ENCODE data around the gene SGF29.
"Not testable (repeated sequence)": the region's sequence is repeated elsewhere in the genome, so short reads cannot be mapped to it uniquely, and the experiment has no call there.

The SGF29 gene

DNA sequence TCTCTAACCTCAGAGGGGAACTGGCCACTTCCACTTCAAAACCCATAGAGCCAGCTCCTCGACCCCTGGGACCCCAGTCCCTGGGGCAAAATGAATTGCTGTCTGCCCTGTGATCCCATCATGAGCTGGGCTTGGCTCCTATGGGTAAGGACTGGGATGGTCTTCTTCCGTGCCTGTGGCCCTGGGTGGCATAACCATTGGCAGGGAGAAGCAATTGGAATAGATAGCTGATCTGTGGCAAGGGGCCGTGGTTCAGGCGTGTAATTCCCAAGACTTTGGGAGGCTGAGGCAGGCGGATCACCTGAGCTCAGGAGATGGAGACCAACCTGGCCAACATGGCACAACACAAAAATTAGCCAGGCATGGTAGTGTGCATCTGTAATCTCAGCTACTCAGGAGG lies 38.8 kb downstream of the SGF29 start:
- Histone ChIP-seq H3K9ac (ENCODE audit: low read depth, low read length) (no peak overlapping the region), H3K4me1 (ENCODE audit: control insufficient read depth, insufficient read depth, low read length) (no peaks in the 10 kb centered on the region), H3K36me3 (ENCODE audit: control insufficient read depth, insufficient read depth, low read length) (peaks cover 13% of the 10 kb centered on the region), H3K27me3 (ENCODE audit: control insufficient read depth, insufficient read depth, low read length) (no peaks in the 10 kb centered on the region), H3K9me3 (ENCODE audit: control insufficient read depth, insufficient read depth, low read length) (no peaks in the 10 kb centered on the region), H3K4me3 (ENCODE audit: low read depth, low read length) (no peak overlapping the region)

DNA sequence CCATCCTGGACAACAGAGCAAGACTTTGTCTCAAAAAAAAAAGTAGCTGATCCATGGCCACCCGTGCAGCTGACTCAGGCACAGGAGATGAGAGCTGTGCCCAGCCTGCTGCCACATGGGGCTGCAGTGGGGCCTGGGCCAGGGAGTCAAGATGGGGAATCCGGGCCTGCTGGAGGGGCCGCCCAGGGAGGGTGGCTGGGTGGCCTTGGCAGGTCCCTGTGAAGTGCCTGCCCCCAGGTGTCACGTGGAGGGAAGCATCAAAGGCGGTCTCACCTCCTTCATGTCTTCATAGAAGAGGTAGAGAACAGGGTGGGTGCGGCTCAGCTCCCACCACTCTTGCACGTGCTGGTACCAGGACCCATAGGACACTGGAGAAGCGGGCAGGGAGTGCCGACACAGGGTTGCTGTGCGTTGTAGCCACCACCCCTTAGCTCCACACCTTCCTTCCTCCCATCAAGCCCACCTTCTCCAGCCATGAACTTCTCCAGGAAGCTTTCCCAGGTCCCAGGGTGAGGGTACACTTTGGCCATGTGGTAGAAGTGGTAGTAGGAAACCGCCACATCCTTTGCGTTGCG lies 39.3 kb downstream of the SGF29 start:
- peaks cover 13% of the 10 kb centered on the region for H3K36me3 ChIP-seq (ENCODE audit: control insufficient read depth, insufficient read depth, low read length)
- no peak overlapping the region for H3K4me3 ChIP-seq (ENCODE audit: low read depth, low read length)
- H3K27me3 ChIP-seq (ENCODE audit: control insufficient read depth, insufficient read depth, low read length), result no peaks in the 10 kb centered on the region
- H3K9me3 ChIP-seq (ENCODE audit: control insufficient read depth, insufficient read depth, low read length), result no peaks in the 10 kb centered on the region
- H3K9ac ChIP-seq (ENCODE audit: low read depth, low read length), result no peak overlapping the region
- no peaks in the 10 kb centered on the region for H3K4me1 ChIP-seq (ENCODE audit: control insufficient read depth, insufficient read depth, low read length)

DNA sequence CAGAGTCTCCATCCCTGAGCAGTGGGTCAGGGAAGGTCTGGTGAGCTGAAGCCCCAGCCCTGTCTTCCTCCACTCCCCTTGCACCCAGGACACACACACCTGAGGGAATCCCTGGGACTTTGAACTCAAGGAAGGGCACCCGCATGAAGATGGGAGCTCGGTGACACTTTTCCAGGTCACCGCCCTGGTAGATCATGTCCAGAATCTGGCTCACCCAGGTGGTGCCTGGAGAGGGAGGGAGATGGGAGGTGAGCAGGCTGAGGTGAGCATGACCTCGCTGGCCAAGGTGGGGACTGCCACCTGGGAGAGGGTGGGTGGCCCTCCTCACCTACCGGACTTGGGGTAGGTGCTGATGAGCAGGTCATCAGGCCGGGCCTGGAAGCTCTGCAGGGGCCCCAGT lies 41.7 kb downstream of the SGF29 start:
- not testable (repeated sequence) for H3K36me3 ChIP-seq (ENCODE audit: control insufficient read depth, insufficient read depth, low read length); H3K27me3 ChIP-seq (ENCODE audit: control insufficient read depth, insufficient read depth, low read length); H3K4me3 ChIP-seq (ENCODE audit: low read depth, low read length); H3K9me3 ChIP-seq (ENCODE audit: control insufficient read depth, insufficient read depth, low read length); H3K9ac ChIP-seq (ENCODE audit: low read depth, low read length); H3K4me1 ChIP-seq (ENCODE audit: control insufficient read depth, insufficient read depth, low read length)

DNA sequence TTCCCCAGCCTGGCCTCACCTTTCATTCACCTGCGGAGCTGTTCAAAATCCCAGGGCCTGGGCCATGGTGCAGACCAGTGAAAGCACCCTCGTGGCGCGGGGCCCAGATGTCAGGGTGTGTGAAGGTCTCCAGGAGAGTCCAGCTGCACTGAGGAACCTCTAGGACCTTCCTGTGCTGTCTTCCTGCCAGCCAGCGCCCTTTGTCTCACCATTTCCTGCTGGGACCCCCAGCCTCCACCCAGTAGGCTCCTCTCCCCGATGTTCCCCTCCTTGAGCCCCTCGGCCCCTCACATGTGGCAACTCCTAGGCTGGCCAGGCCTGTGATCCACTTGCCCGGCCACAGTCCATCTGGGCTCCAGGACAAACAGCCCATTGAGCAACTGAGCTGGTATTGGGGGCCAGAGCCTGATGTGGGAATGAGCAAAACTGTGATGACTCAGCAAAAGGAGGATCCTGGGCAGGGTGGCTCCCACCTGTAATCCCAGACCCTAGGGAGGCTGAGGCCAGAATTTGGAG lies 42.5 kb downstream of the SGF29 start:
- no peaks in the 10 kb centered on the region for H3K4me1 ChIP-seq (ENCODE audit: control insufficient read depth, insufficient read depth, low read length)
- no peak overlapping the region for H3K4me3 ChIP-seq (ENCODE audit: low read depth, low read length)
- H3K9ac ChIP-seq (ENCODE audit: low read depth, low read length), result no peak overlapping the region
- peaks cover under 1% of the 10 kb centered on the region for H3K36me3 ChIP-seq (ENCODE audit: control insufficient read depth, insufficient read depth, low read length)
- no peaks in the 10 kb centered on the region for H3K9me3 ChIP-seq (ENCODE audit: control insufficient read depth, insufficient read depth, low read length)
- H3K27me3 ChIP-seq (ENCODE audit: control insufficient read depth, insufficient read depth, low read length), result no peaks in the 10 kb centered on the region

DNA sequence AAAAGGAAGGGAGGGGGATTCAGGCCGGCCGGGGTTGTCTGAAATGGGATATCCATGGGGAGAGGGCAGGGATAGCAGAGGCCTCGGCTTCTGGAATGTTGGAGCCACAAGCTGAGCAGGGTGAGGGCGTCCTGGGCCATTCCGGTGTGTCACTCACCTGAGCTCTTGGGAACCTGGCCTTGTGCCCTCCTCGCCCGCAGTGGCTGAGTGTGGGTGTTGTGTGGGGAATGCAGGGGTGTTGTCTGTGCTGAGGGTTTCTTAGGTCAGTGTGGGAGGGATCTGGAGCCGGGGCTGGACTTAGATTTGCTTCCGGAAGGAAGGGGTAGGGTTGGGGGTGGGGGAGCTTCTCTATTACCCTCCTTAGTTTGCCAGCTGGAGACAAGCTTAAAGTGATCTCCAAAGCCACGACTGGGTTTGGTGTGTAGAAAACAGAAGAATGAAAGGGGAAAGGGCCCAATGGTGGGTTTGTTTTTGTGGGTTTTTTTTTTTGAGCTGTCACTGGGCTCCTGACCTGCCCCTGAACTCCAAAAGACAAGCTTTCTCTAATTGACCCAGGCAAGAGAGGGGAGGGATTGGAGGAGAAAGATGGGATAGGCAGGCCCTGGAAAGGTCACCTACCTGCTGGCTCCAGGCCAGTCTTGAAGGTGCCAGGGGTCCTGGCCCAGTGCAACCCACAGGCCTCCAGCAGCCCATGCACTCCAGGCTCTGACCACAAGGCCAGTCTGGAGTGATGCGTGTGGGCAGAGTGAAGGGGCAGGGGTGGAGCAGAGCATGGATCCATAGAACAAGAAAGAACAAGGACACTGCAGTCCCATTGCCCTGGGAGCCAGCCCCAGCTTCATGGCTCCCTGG lies 43.3 kb downstream of the SGF29 start, which contains the start of gene SULT1A2:
Gene SULT1A2 (minus strand): TSS at position 211 of the 852 bp plus-strand sequence. CDS start 1,120 bp downstream, outside the sequence.
- H3K27me3 ChIP-seq (ENCODE audit: control insufficient read depth, insufficient read depth, low read length), result no peaks in the 10 kb centered on the region
- H3K9ac ChIP-seq (ENCODE audit: low read depth, low read length), result no peak within 1 kb of the TSS
- no peaks in the 10 kb centered on the region for H3K9me3 ChIP-seq (ENCODE audit: control insufficient read depth, insufficient read depth, low read length)
- H3K36me3 ChIP-seq (ENCODE audit: control insufficient read depth, insufficient read depth, low read length), result no peaks in the 10 kb centered on the region
- H3K4me1 ChIP-seq (ENCODE audit: control insufficient read depth, insufficient read depth, low read length), result no peaks in the 10 kb centered on the region
- H3K4me3 ChIP-seq (ENCODE audit: low read depth, low read length), result no peak within 1 kb of the TSS

DNA sequence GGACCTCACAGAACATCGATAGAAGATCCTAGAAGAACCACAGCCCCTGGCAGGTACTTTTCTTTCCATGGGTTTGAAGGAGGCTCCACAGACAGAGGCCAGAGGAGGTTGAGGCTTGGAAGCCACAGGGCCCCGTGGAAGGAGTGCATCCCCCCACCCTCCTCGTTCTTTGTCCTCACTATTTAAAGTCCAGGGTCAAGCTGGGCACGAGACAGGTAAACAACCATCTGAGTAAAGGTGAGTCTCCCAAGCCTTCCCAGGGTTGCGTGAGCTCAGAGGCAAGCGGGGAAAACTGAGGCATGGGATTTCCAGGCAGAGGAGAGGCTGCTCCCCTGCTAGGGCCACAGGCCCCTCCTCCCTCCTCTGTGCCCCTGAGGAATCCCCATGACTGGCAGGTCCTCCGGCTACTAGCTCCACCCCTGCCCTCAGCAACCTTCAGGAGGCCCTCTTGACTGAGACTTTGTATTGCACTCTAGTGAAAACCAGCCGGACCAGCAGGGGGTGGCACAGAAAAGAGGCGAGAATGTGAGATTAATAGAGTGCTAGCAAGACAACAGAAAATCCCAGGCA lies 44.1 kb downstream of the SGF29 start:
- H3K27me3 ChIP-seq (ENCODE audit: control insufficient read depth, insufficient read depth, low read length), result no peaks in the 10 kb centered on the region
- no peaks in the 10 kb centered on the region for H3K36me3 ChIP-seq (ENCODE audit: control insufficient read depth, insufficient read depth, low read length)
- no peak overlapping the region for H3K9ac ChIP-seq (ENCODE audit: low read depth, low read length)
- no peak overlapping the region for H3K4me3 ChIP-seq (ENCODE audit: low read depth, low read length)
- H3K9me3 ChIP-seq (ENCODE audit: control insufficient read depth, insufficient read depth, low read length), result no peaks in the 10 kb centered on the region
- H3K4me1 ChIP-seq (ENCODE audit: control insufficient read depth, insufficient read depth, low read length), result no peaks in the 10 kb centered on the region

DNA sequence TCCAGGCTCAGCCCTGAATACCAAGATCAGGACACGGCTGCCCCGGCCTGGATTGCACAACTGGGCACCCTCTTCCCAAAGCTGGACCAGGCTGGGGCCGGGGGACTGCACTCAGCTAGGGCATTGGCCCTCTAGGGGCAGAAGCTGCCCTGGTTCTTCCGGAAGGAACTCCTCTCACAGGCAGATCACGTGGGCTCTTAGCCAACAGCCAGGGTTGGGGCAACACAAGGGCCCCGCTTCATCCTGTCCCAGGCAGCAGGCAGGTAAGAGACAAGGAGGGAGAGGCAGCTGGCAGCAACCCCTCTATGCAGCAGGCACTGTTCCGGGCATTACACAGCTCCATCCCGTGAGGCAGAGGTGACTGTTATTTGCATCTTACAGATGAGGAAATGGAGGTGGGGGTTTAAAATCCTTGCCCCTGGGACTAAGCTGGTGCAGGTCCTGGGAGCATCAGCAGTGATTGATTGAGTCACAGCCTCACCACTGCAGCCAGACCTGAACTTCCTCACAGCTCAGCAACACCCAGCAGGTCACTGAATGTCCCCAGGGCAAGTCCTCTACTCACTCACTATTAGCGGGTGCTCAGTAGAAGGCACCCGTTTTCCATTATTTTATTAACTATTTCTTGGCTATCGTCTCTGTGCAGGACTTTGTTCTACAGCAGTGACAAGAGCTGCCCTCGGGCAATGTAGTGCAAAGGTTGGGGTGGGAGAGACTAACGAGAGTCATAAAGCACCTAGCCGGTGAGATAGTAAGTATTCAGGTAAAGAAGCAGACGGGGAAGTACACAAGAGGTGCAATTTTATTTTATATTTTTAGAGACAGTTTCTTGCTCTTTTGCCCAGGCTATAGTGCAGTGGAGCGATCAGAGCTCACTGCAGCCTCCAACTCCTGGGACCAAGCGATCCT lies 45.9 kb downstream of the SGF29 start:
- H3K9me3 ChIP-seq (ENCODE audit: control insufficient read depth, insufficient read depth, low read length); H3K4me1 ChIP-seq (ENCODE audit: control insufficient read depth, insufficient read depth, low read length); H3K4me3 ChIP-seq (ENCODE audit: low read depth, low read length); H3K27me3 ChIP-seq (ENCODE audit: control insufficient read depth, insufficient read depth, low read length); H3K36me3 ChIP-seq (ENCODE audit: control insufficient read depth, insufficient read depth, low read length); H3K9ac ChIP-seq (ENCODE audit: low read depth, low read length): not testable (repeated sequence)

DNA sequence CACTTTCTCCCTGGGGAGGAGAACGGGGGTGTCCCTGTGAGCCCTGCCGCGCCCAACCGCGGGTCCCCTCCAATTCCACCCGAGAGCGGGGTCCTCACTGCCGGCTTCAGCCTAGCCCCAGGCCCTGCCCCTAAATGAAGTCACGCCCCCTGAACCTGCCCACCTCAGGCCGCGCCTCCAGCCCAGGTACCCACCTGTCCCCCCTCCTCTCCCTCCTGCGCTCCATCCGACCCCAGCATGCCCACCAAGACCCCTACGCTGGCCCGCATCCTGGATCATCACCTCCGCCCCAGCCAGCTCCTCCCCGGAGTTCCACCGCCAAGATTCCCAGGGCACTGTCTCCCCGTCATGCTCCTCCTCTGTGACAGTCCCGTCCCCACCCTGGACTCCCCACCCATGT lies 47.2 kb downstream of the SGF29 start:
- H3K9ac ChIP-seq (ENCODE audit: low read depth, low read length); H3K4me3 ChIP-seq (ENCODE audit: low read depth, low read length); H3K4me1 ChIP-seq (ENCODE audit: control insufficient read depth, insufficient read depth, low read length); H3K9me3 ChIP-seq (ENCODE audit: control insufficient read depth, insufficient read depth, low read length); H3K36me3 ChIP-seq (ENCODE audit: control insufficient read depth, insufficient read depth, low read length); H3K27me3 ChIP-seq (ENCODE audit: control insufficient read depth, insufficient read depth, low read length): not testable (repeated sequence)

DNA sequence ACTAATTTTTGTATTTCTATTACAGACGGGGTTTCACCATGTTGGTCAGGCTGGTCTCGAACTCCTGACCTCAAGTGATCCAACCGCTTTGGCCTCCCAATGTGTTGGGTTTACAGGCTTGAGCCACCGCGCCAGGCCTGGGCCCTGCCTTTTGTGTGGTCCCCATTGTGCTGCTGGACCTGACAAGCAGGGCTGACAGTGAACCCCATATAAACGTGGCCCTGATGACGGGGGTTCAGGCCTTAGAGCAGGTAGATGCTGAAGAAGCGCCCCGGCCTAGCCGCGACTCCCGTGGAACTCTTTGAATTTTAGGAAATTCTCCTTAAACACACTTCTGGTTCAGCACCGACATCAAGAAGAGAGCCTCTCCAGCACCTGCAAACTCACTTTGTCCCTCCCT lies 47.9 kb downstream of the SGF29 start:
- not testable (repeated sequence) for H3K36me3 ChIP-seq (ENCODE audit: control insufficient read depth, insufficient read depth, low read length); H3K9me3 ChIP-seq (ENCODE audit: control insufficient read depth, insufficient read depth, low read length); H3K4me3 ChIP-seq (ENCODE audit: low read depth, low read length)

DNA sequence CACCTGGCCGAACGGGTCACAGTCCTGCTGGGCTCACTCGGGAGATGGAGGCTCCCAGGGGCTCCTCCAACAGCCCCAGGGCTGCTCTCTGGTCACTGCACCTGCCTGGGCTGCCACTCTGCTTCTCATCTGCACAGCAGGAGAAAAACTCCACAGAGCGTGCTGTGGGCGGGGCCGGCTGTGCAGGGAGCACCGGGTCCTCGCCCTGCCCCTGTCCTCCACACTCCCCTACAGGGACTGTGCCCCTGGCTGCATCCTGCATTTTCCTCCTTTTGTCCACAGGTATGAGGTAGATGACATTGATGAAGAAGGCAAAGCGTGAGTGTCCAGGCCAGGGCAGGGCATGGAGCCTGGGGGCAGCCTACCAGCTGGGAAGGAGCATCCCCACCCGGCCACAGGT lies 48.3 kb downstream of the SGF29 start:
- H3K36me3 ChIP-seq (ENCODE audit: control insufficient read depth, insufficient read depth, low read length); H3K27me3 ChIP-seq (ENCODE audit: control insufficient read depth, insufficient read depth, low read length); H3K9me3 ChIP-seq (ENCODE audit: control insufficient read depth, insufficient read depth, low read length); H3K9ac ChIP-seq (ENCODE audit: low read depth, low read length); H3K4me1 ChIP-seq (ENCODE audit: control insufficient read depth, insufficient read depth, low read length); H3K4me3 ChIP-seq (ENCODE audit: low read depth, low read length): not testable (repeated sequence)

More for the DNA sequence above, 47.9 kb downstream of the SGF29 start:
- not testable (repeated sequence) for H3K4me1 ChIP-seq (ENCODE audit: control insufficient read depth, insufficient read depth, low read length); H3K27me3 ChIP-seq (ENCODE audit: control insufficient read depth, insufficient read depth, low read length); H3K9ac ChIP-seq (ENCODE audit: low read depth, low read length)

DNA sequence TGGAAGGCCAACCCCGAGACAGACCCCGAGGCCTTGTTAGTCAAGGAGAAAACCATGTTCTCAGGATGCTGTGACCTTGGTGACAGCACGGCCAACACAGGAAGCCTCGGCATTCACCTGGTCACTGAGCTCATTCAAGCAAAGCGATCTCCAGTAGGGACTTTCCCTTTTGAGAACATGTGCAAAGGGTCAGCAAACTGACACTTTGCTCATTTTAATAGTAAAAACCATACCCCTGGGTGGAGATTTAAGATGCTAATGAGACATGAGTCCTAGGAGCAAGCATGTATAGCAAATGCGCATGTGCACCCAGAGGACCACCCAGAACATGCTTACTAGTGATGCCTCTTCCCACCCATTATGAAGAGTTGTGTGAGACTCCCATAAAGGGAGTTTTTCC lies 48.8 kb downstream of the SGF29 start:
- Histone ChIP-seq H3K4me3 (ENCODE audit: low read depth, low read length) (no peak overlapping the region), H3K27me3 (ENCODE audit: control insufficient read depth, insufficient read depth, low read length) (no peaks in the 10 kb centered on the region), H3K4me1 (ENCODE audit: control insufficient read depth, insufficient read depth, low read length) (no peaks in the 10 kb centered on the region), H3K36me3 (ENCODE audit: control insufficient read depth, insufficient read depth, low read length) (no peaks in the 10 kb centered on the region), H3K9me3 (ENCODE audit: control insufficient read depth, insufficient read depth, low read length) (no peaks in the 10 kb centered on the region), H3K9ac (ENCODE audit: low read depth, low read length) (no peak overlapping the region)

Measured in iPS-15b (cell line).